22Rv1 (cell line): ENCODE results near the gene MACF1.

Experiments used
- ZFX ChIP-seq: fragments of 450-650 bp; IDR thresholded peaks from 2 replicates; pipeline ENCODE4 v1.6.1; 2017; ENCODE audit warnings: antibody characterized with exemption, borderline replicate concordance
- TF ChIP-seq, protein P1 (sequence below): fragments of 450-650 bp; IDR thresholded peaks from 2 replicates; pipeline ENCODE4 v1.5.1; 2017; ENCODE audit warnings: mild to moderate bottlenecking

DNA sequence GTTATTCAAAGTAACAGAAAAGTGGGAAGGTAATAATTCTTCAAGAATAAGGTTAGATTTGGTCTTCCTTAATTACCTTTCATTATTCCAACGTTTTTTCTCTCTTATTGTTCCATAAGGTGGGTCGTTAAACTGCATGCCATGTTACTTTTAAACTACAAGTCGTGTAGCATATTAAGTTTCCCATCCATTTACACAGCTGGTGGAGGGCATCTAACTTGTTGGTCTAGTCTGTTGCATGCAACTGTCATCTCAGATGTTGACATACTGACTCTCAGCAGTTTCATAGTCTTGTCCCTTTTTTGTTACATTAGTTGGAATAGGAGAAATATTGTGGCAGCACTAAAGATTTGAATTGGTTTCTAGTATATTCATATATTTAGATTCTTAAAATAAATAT lies 232.3 kb downstream of the MACF1 start:
- TF ChIP-seq, protein P1, sequence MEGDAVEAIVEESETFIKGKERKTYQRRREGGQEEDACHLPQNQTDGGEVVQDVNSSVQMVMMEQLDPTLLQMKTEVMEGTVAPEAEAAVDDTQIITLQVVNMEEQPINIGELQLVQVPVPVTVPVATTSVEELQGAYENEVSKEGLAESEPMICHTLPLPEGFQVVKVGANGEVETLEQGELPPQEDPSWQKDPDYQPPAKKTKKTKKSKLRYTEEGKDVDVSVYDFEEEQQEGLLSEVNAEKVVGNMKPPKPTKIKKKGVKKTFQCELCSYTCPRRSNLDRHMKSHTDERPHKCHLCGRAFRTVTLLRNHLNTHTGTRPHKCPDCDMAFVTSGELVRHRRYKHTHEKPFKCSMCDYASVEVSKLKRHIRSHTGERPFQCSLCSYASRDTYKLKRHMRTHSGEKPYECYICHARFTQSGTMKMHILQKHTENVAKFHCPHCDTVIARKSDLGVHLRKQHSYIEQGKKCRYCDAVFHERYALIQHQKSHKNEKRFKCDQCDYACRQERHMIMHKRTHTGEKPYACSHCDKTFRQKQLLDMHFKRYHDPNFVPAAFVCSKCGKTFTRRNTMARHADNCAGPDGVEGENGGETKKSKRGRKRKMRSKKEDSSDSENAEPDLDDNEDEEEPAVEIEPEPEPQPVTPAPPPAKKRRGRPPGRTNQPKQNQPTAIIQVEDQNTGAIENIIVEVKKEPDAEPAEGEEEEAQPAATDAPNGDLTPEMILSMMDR, result no peak
- no peak for TF ChIP-seq ZFX
